ENCODE results near the gene PHLDA3.

- TF ChIP-seq POLR2A (IDR thresholded peaks at IDR 0.05) (no peak), CTCF (IDR thresholded peaks at IDR 0.05) (no peak), EP300 (IDR thresholded peaks at IDR 0.05) (no peak)
These were observed 42.3 kb downstream of the PHLDA3 start for GRCh38 chr1:201426479-201427310.

All from tibial nerve (tissue), 4 donors.